ENCODE results near the gene ZBBX.

Gene ZBBX

GRCh38 chr3:167318306-167318705, 61.8 kb downstream of the ZBBX start:
- DNase-seq (ENCODE audit: low read depth in 2 of 2), result no peak

- no peak for DNase-seq (ENCODE audit: low read depth in 2 of 2)
Measured at GRCh38 chr3:167306319-167306718, 73.8 kb downstream of the ZBBX start.

GRCh38 chr3:167305340-167305890, 74.7 kb downstream of the ZBBX start:
- DNase-seq (ENCODE audit: low read depth in 2 of 2), result no peak

DNA sequence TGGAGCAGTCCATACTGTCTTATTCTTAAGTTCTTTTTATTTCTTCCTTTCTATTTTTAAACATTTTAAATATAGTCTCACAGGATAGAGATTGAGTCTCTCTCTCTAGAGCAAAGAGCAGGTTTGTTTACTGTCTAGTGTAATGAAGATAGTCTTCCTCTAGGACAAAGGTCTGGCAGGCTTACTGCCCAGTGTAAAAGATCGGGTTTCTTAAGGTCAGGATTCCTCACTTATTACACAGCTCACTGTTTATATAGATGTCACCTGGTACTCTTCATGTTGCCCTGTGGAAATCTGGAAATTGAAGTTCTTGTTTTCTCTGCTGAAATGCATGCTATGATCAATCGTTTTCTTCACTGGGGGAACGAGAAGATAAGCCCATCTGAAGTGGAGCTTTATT, 76.0 kb downstream of the ZBBX start:
- no peak for DNase-seq (ENCODE audit: low read depth in 2 of 2)

GRCh38 chr3:167302678-167303077, 77.4 kb downstream of the ZBBX start:
- DNase-seq (ENCODE audit: low read depth in 2 of 2), result no peak

DNA sequence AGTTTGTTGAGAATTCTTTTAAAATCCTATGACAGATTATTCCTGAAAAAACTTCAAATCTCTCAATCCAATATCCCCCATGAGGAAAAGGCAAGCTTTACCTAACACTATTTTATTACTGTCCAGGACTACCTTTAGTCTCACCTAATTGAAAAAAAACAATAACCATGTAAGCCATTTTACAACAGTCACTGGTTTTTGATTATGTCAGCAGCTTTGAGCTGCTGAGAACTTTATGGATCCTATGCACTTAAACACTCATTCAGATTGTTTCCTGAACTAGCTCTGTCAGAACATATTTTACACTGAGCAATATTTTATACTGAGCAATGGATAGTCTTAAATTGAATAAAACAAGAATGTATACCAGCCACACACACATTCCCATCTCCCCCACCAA, 79.9 kb downstream of the ZBBX start:
- DNase-seq (ENCODE audit: low read depth in 2 of 2), result no peak

- no peak for DNase-seq (ENCODE audit: low read depth in 2 of 2)
Measured at GRCh38 chr3:167289435-167289834, 90.7 kb downstream of the ZBBX start.

DNA sequence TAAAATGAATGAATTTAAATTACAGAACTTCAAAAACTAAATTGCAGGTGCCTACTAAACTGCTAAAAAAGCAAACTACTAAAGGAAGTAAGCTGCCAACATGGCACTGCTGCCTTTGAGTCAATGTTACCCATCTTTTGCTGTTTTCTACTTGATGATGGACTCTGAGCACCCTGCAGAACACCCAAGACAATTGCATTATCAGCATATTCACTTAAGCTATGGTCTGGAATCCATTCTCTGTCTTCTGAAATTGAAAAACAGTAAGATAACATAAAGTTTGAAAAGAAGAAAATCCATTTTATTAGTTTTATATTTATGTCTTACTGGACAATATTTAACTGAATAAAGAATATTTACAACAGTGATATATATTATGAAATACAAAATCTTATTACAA, 91.4 kb downstream of the ZBBX start:
- no peak for DNase-seq (ENCODE audit: low read depth in 2 of 2)

- no peak for DNase-seq (ENCODE audit: low read depth in 2 of 2)
Measured at GRCh38 chr3:167287308-167287707, 92.8 kb downstream of the ZBBX start.

DNA sequence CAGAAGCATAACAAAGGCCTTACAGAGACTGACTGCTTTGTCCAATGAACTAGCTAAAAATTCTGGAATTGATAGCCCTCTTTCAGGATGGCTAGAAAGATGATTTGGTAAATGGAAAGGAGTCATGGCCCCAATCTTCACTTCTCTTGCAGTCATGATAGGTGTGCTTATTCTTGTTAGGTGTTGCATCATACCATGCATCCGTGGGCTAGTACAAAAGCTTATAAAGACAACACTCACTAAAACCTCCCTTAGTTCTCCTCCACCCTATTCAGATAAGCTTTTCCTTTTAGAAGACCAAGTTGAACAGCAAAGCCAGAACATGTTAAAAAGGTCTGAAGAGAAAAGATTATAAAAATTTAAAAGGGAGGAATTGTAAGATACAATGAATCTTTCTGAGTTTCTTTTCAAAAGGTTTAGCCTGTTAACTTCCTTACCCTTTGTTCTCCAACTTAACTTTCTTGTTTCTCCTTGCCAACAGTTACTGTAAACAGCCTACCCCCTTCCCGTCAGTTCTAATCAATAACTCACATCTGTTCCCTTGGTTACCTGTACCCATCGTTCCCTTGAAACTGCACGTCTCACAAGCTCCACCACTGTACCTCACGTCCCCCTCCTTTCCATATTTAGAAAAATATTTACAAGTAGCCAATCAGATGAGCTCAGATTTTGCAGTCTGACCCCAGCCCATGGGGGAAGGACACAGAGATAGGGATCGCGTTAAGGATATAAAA, 105.8 kb downstream of the ZBBX start:
- DNase-seq (ENCODE audit: low read depth in 2 of 2), result no peak

GRCh38 chr3:167253037-167253436, 127.1 kb downstream of the ZBBX start:
- DNase-seq (ENCODE audit: low read depth in 2 of 2), result no peak

DNA sequence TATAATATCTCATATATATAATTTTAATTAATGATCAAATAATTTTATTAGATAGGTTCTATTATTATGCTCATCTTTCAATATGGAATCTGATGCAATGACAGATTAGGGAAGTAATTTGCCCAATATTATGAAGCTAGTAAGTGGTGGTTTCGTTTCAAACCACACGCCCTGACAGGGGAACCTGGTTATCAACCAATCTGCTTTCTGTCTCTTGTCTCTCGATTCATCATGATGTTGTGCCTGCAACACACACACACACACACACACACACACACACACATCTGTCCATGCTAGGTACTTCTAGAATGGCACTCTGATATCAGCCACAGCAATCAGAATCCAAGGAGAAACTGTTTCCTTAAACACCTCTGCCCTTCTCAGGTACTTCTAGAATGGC, 128.4 kb downstream of the ZBBX start:
- DNase-seq (ENCODE audit: low read depth in 2 of 2), result no peak

GRCh38 chr3:167246252-167246651, 133.8 kb downstream of the ZBBX start:
- DNase-seq (ENCODE audit: low read depth in 2 of 2), result no peak

DNA sequence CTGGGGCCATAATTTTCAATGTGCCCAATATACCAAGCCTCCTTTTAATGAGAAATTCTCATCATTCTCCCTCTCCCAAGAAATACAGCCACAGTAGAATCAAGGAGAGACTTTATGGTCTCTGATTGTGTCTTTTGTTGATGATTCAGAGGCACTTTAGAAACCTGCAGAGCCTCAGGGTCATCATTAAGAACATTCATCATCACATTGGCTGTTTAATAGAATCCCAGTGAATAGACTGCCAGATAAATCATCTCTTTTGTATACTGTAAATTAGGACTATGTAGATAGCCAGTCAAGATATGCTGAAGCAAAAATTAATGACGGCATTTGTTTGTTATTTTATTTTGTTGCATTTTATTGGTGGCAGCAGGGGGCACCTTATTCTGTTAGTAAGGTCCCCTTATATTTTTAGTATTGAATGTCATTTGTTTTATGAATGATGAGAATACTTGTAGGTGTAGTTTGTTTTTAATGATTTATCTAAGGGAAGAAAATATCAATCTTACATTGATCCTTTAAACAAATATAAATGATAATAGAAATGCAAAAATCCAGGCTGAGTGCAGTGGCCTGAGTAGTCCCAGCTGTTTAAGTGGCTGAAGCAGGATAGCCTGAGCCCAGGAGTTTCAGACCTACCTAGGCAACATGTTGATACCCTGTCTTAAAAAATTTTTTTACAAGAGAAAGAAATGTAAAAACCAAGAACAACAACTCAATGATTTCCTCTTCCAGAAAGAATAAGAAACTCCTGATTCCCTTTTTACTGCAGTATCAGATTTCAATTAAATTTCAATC, 138.8 kb downstream of the ZBBX start:
- no peak for DNase-seq (ENCODE audit: low read depth in 2 of 2)

DNA sequence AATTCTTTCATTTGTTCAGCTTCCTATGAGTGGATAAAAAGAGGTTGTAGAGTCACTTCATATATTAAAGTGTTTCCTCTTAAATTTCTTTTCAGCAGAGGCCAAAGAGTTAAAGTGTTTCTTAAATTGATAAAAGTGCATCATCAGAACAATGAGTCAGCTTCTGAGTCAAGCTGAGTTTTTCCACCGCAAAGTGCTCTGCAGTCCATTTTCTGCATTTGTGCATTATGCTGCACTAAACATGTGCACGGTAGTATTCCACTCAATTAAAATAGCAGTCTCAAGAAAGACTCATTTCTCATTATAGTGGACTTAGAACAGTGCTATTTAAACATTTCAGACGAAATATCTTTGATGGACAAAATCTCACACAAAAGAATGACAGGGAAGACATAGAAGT, 152.0 kb downstream of the ZBBX start:
- no peak for DNase-seq (ENCODE audit: low read depth in 2 of 2)

GRCh38 chr3:167225821-167226220, 154.3 kb downstream of the ZBBX start:
- DNase-seq (ENCODE audit: low read depth in 2 of 2), result no peak

GRCh38 chr3:167209011-167209410, 171.1 kb downstream of the ZBBX start:
- no peak for DNase-seq (ENCODE audit: low read depth in 2 of 2)

DNA sequence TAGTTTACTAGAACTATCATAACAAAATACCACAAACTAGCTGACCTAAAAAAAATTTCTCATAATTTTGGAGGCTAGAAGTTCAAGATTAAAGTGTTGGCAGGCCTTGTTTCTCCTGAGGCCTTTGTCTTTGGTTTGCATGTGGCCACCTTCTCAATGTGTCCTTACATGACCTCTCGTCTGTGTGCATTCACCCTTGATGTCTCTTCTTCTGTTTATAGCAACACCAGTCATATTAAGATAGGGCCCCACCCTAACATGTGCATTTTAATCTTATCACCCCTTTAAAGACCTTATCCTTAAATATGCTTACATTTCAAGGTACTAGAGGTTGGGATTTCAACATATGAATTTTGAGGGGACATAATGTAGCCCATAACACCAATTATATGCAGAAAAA, 177.0 kb downstream of the ZBBX start:
- no peak for DNase-seq (ENCODE audit: low read depth in 2 of 2)

- DNase-seq (ENCODE audit: low read depth in 2 of 2), result no peak
Measured at GRCh38 chr3:167198949-167199600, 181.0 kb downstream of the ZBBX start.
